Neural crest cell (in vitro differentiated cells): Measurements from ENCODE around the gene NFIB. TPM values are rescaled to one million over a fixed set of nuclear protein-coding genes. Genes with fewer than 3 reads are reported as not detected.

Experiments
- DNase-seq: peaks from one replicate; pipeline ENCODE4 v3.0.0; 2021; ENCODE audit warnings: low read depth, mixed read lengths, low spot score
- H3K27ac Mint-ChIP-seq: one replicate; pipeline ENCODE4 v1.8.0; 2021; ENCODE audit warnings: mild to moderate bottlenecking, mixed read lengths; ENCODE audit not compliant: unreplicated experiment
- H3K27me3 Mint-ChIP-seq: 2 replicates; pipeline ENCODE4 v1.8.0; 2021; ENCODE audit warnings: low read depth, mild to moderate bottlenecking, mixed read lengths
- H3K36me3 Mint-ChIP-seq: 2 replicates; pipeline ENCODE4 v1.8.0; 2021; ENCODE audit warnings: low read depth, mild to moderate bottlenecking, mixed read lengths
- H3K4me1 Mint-ChIP-seq: 2 replicates; pipeline ENCODE4 v1.8.0; 2021; ENCODE audit warnings: mixed read lengths
- H3K4me3 Mint-ChIP-seq: one replicate; pipeline ENCODE4 v1.8.0; 2021; ENCODE audit warnings: mild to moderate bottlenecking, mixed read lengths
- H3K9me3 Mint-ChIP-seq: 2 replicates; pipeline ENCODE4 v1.8.0; 2021; ENCODE audit warnings: mixed read lengths
- CTCF ChIP-seq: fragments of 200-600 bp; sonication (generic); conservative IDR thresholded peaks from 2 replicates; pipeline ENCODE4 v1.5.0; 2021; ENCODE audit warnings: antibody characterized with exemption, mild to moderate bottlenecking
- total RNA-seq: library from RNA; stranded (reverse); gene quantifications from 2 replicates; pipeline ENCODE4 v1.2.1, GENCODE V29; 2021

Gene NFIB
- total RNA-seq, 1 donor from 2014 or later = 3.7 TPM

- Mint-ChIP-seq H3K36me3 (no peaks in the 10 kb centered on the region), H3K9me3 (no peaks in the 10 kb centered on the region), H3K4me3 (no peak overlapping the region), H3K27ac (no peak overlapping the region), H3K27me3 (no peaks in the 10 kb centered on the region), H3K4me1 (peaks cover 3% of the 10 kb centered on the region)
- TF ChIP-seq CTCF = no peak
- DNase-seq = no peak
Measured at GRCh38 chr9:14198841-14199455, 115.0 kb downstream of the NFIB start.

GRCh38 chr9:14198047-14198840, 115.7 kb downstream of the NFIB start:
- Mint-ChIP-seq H3K36me3 (no peaks in the 10 kb centered on the region), H3K9me3 (no peaks in the 10 kb centered on the region), H3K4me3 (no peak overlapping the region), H3K4me1 (peaks cover 3% of the 10 kb centered on the region), H3K27me3 (no peaks in the 10 kb centered on the region), H3K27ac (no peak overlapping the region)
- no peak for TF ChIP-seq CTCF
- no peak for DNase-seq

- no peaks in the 10 kb centered on the region for H3K27me3 Mint-ChIP-seq
- H3K4me1 Mint-ChIP-seq = peaks cover 3% of the 10 kb centered on the region
- H3K4me3 Mint-ChIP-seq = no peak overlapping the region
- DNase-seq = no peak
- TF ChIP-seq CTCF = no peak
- H3K27ac Mint-ChIP-seq = no peak overlapping the region
- no peaks in the 10 kb centered on the region for H3K36me3 Mint-ChIP-seq
- no peaks in the 10 kb centered on the region for H3K9me3 Mint-ChIP-seq
Measured at GRCh38 chr9:14197325-14197858, 116.5 kb downstream of the NFIB start.

- peaks cover 3% of the 10 kb centered on the region for H3K4me1 Mint-ChIP-seq
- no peak overlapping the region for H3K27ac Mint-ChIP-seq
- no peaks in the 10 kb centered on the region for H3K27me3 Mint-ChIP-seq
- no peak overlapping the region for H3K4me3 Mint-ChIP-seq
- H3K9me3 Mint-ChIP-seq = no peaks in the 10 kb centered on the region
- no peak for TF ChIP-seq CTCF
- H3K36me3 Mint-ChIP-seq = no peaks in the 10 kb centered on the region
- no peak for DNase-seq
Measured at GRCh38 chr9:14193328-14193990, 120.5 kb downstream of the NFIB start.

GRCh38 chr9:14192556-14192955, 121.4 kb downstream of the NFIB start:
- H3K27ac Mint-ChIP-seq = no peak overlapping the region
- no peak for DNase-seq
- no peaks in the 10 kb centered on the region for H3K36me3 Mint-ChIP-seq

More at GRCh38 chr9:14192556-14192955, 121.4 kb downstream of the NFIB start:
- Mint-ChIP-seq H3K4me1 (peaks cover 3% of the 10 kb centered on the region), H3K9me3 (no peaks in the 10 kb centered on the region), H3K27me3 (no peaks in the 10 kb centered on the region), H3K4me3 (no peak overlapping the region)
- TF ChIP-seq CTCF = no peak
